Measurements from ENCODE around the gene IL17F. TPM values are rescaled to one million over a fixed set of nuclear protein-coding genes. Genes with fewer than 3 reads are reported as not detected.

The IL17F gene
- total and polyA plus RNA-seq, 2 of the 8 experiments (the other 6 are each of a cell fraction or from before 2014, with no cell fraction given) = 0.08 TPM; not detected in 1

- Histone ChIP-seq H3K14ac (ENCODE audit: insufficient read length) (no peak overlapping the region), H2BK12ac (ENCODE audit: low read depth, low read length) (no peak overlapping the region), H2BK20ac (ENCODE audit: low read length) (no peak overlapping the region), H2AK5ac (ENCODE audit: low read depth, low read length) (no peak overlapping the region), H3K79me2 (ENCODE audit: control insufficient read depth in 1 of 2, insufficient read depth in 2 of 2, low read length in 2 of 2) (no peaks in the 10 kb centered on the region), H3K79me1 (ENCODE audit: low read depth, low read length) (no peaks in the 10 kb centered on the region), H3K27me3 (replicated peaks in 1 of 4; ENCODE audit: control insufficient read depth in 3 of 4, extremely low read depth in 1 of 4, insufficient read depth in 3 of 4, low read length in 3 of 4) (no peaks in the 10 kb centered on the region), H4K91ac (replicated peaks; ENCODE audit: insufficient read length, low read length) (no peak overlapping the region), H3K4me1 (replicated peaks in 1 of 4; ENCODE audit: control insufficient read depth in 3 of 4, insufficient read depth in 4 of 4, low read length in 3 of 4) (no peaks in the 10 kb centered on the region; a peak in 1 of 7 replicates), H2AFZ (ENCODE audit: low read length) (no peak overlapping the region), H3K56ac (replicated peaks; ENCODE audit: insufficient read length, low read depth, low read length) (no peak overlapping the region), H3K27ac (ENCODE audit: low read depth, low read length) (no peak overlapping the region), H3K4me3 (ENCODE audit: extremely low read depth in 1 of 4, insufficient read depth in 2 of 4, low read depth in 3 of 4, low read length in 4 of 4) (no peak overlapping the region), H3K9ac (replicated peaks in 1 of 4; ENCODE audit: extremely low read depth in 1 of 4, low read depth in 3 of 4, low read length in 3 of 4) (no peak overlapping the region), H3K4ac (replicated peaks; ENCODE audit: insufficient read length, low read depth, low read length) (no peak overlapping the region), H4K20me1 (replicated peaks in 1 of 2; ENCODE audit: control insufficient read depth in 1 of 2, insufficient read depth in 2 of 2, low read length in 2 of 2) (peaks cover 0 to 2% of the 10 kb centered on the region in 2 experiments), H3K4me2 (ENCODE audit: insufficient read depth in 1 of 2, low read depth in 2 of 2, low read length in 2 of 2) (no peak overlapping the region), H3K23me2 (ENCODE audit: low read depth, low read length) (no peaks in the 10 kb centered on the region), H3K23ac (ENCODE audit: insufficient read length) (no peak overlapping the region), H3K18ac (ENCODE audit: extremely low read depth, low read length) (no peak overlapping the region), H2BK5ac (ENCODE audit: low read depth, low read length) (no peak overlapping the region; the same call in 1 of the 2 replicates), H3K36me3 (ENCODE audit: control insufficient read depth in 2 of 4, insufficient read depth in 4 of 4, low read length in 3 of 4) (peaks cover 33 to 50% (median 45%) of the 10 kb centered on the region in 4 experiments), H2BK15ac (ENCODE audit: low read length) (no peak overlapping the region), H4K8ac (ENCODE audit: extremely low read depth, insufficient read depth, low read length) (no peak overlapping the region), H4K5ac (ENCODE audit: insufficient read length, low read depth, low read length) (no peak overlapping the region), H2BK120ac (replicated peaks; ENCODE audit: low read depth, low read length) (no peak overlapping the region), H3K9me3 (ENCODE audit: insufficient read depth in 2 of 2, low read depth in 1 of 2, low read length in 1 of 2) (0 out of 4 replicates have a peak, but pooled peaks cover 0 to 6% of the 10 kb centered on the region in 2 experiments)
- TF ChIP-seq POLR2A (IDR thresholded peaks at IDR 0.05; ENCODE audit: control extremely low read depth in 1 of 2, low read depth in 2 of 2, low read length in 2 of 2) (peak in 1 of 2 experiments; percentile 38; a peak in 2 of 3 replicates), POLR2AphosphoS5 (IDR thresholded peaks at IDR 0.05; ENCODE audit: low read depth, low read length) (peak; percentile 46; the same call in 1 of the 2 replicates), RNF2 (IDR thresholded peaks at IDR 0.05; ENCODE audit: borderline replicate concordance, low read depth, low read length, missing control alignments, poor library complexity, severe bottlenecking) (no peak), CEBPB (IDR thresholded peaks at IDR 0.05; ENCODE audit: low read depth, low read length) (no peak)
- DNase-seq (ENCODE audit: low read depth in 1 of 2, low spot score in 2 of 2) (no peak), FAIRE-seq (no peak)
- ChIA-PET POLR2A (ENCODE audit: partially characterized antibody) (interaction anchor here (0.9 to 15.5 kb wide), 12 partner anchors 8 to 183 kb away, joined by 3 to 198 read pairs (median 4); partner anchors contain the start of gene MCM3), CTCF (ENCODE audit: partially characterized antibody) (interaction anchor here (0.6 to 11.0 kb wide), 12 partner anchors 8 to 241 kb away, joined by 3 to 149 read pairs (median 23); partner anchors contain the start of gene MCM3)
- 97% methylated on average over 3 of the region's 3 CpGs; no CpG with 5 or more reads in 1 of the 2 experiments for WGBS, 2 experiments (ENCODE audit: extremely low coverage in 1 of 2, insufficient coverage in 1 of 2, insufficient read length in 1 of 2, insufficient replicate concordance in 2 of 2, low coverage in 1 of 2, low lambda C conversion rate in 2 of 2, missing lambda C conversion rate in 1 of 2)
Observed at GRCh38 chr6:52260634-52261033, 16.3 kb upstream of the IL17F start.
